ENCODE measurements around the gene APBB2. TPM values are rescaled to one million over a fixed set of nuclear protein-coding genes. Genes with fewer than 3 reads are reported as not detected.
"Not testable (repeated sequence)": the region's sequence is repeated elsewhere in the genome, so short reads cannot be mapped to it uniquely, and the experiment has no call there.

Gene APBB2
- polyA plus RNA-seq, 3 donors from 2014 or later: not detected

DNA sequence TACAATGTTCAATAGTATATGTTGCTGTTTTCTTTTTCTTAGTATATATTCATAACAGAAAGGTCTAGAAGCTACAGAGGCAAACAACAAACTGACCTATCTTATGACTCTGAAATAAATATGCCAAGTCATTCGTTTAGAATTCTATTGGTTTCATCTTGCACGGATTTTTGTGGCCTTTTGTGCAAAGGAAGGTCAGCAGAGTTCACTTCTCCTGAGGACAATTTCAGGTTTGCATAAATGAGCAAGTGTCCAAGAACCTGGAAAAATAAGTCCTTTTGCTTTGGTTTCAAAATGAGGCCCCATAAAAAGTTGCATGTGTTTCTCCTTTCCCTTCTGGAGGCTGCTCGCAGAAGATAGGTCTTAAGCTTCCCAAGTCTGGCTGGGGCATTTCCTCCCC is 156.9 kb downstream of the APBB2 start:
- Mint-ChIP-seq H3K9me3 (peaks cover 0 to 20% (median 0%) of the 10 kb centered on the region in 6 donors), H3K4me1 (no peaks in the 10 kb centered on the region), H3K27me3 (ENCODE audit: low read depth in 3 of 3) (peaks cover 0 to 2% (median 0%) of the 10 kb centered on the region in 3 donors), H3K36me3 (no peaks in the 10 kb centered on the region), H3K4me3 (no peak overlapping the region), H3K27ac (no peak overlapping the region)
- no peak for DNase-seq

DNA sequence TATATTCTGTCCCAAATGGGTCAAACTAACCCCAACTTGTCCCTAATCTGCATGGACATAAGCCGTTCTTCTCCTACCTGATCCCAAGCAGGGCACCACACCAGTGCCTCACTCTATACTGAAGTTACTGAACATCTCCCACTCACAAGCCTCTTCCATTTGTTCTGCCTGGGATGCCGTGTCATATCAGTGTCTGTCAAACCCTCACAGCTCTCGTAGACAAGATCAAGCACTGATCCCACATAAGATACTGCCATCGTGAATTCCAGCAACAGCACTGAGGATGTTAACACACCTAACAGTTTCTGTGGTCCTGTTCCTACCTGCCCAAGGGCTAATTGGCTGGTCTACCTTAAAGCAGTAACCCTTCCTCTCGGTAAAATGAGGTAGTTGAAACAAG is 162.1 kb downstream of the APBB2 start:
- no peaks in the 10 kb centered on the region for H3K4me1 Mint-ChIP-seq
- peaks cover 0 to 19% (median 2%) of the 10 kb centered on the region in 6 donors for H3K9me3 Mint-ChIP-seq
- H3K27ac Mint-ChIP-seq: no peak overlapping the region
- DNase-seq: no peak
- no peaks in the 10 kb centered on the region for H3K36me3 Mint-ChIP-seq
- no peak overlapping the region for H3K4me3 Mint-ChIP-seq
- peaks cover 0 to 1% (median 0%) of the 10 kb centered on the region in 3 donors for H3K27me3 Mint-ChIP-seq (ENCODE audit: low read depth in 3 of 3)

DNA sequence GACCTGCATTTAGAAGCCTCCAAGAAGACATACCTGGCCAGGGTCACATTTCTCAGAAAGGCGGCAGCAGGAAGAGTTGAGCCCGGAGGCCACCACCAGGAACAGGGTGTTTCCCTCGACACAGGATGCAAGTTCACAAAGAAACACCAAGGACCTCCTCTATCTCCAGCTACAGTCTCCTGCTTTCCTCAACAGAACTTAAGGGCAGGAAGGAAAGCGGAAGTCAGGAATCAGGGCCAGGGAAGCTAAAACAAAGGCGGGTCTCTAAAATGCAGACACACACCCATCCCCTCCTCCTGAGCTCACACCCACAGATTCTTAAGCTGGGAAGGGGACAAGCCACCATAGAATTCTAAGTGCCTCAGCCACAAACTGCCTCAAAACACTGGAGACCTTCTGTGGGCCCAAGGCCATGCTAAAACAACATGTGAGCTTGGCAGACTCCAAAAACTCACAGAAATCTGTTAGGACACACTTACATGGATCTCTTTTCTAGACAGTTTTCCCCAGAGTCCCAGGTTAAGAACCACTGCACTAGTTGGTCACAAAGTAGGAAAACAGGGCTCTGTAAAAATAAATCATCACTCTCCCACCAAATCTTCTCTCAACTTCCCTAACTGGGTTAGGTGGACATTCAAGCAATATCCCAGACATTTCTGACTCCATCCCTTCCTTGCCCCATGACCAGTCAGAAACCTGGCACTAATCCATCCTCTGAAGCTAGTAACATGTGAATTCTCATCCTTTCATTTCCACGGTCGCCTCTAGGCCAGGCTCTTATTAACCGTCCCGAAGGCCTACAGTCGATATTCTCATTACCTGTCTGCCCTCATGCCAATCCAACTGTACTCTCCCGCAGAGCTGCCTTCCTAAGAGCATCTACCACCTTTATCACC is 163.2 kb downstream of the APBB2 start:
- H3K9me3 Mint-ChIP-seq: peaks cover 0 to 19% (median 2%) of the 10 kb centered on the region in 6 donors
- H3K36me3 Mint-ChIP-seq: no peaks in the 10 kb centered on the region
- no peak overlapping the region for H3K4me3 Mint-ChIP-seq
- no peak overlapping the region for H3K27ac Mint-ChIP-seq
- H3K4me1 Mint-ChIP-seq: no peaks in the 10 kb centered on the region
- H3K27me3 Mint-ChIP-seq (ENCODE audit: low read depth in 3 of 3): peaks cover 0 to 1% (median 0%) of the 10 kb centered on the region in 3 donors
- DNase-seq: no peak

DNA sequence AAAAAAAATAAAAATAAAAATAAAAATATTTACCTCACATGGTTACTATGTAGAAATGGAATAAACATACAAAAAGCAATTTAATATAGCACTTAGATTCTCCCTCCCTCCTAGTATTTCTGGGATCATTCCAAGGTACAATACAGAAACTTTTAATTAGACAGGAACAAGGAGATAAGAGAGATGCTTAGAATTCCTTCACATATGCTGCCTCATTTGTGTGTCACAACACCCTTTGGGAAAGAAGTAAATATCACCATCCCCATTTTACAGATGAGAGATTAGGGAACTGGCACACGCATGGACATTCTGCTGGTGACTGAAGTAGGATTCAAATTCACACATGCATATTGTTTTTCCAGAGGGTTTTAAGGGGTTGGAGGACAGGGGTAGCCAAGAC is 164.2 kb downstream of the APBB2 start:
- Mint-ChIP-seq H3K27me3 (ENCODE audit: low read depth in 3 of 3) (peaks cover 0 to 1% (median 0%) of the 10 kb centered on the region in 3 donors), H3K4me1 (no peaks in the 10 kb centered on the region), H3K27ac (no peak overlapping the region), H3K4me3 (no peak overlapping the region), H3K36me3 (no peaks in the 10 kb centered on the region), H3K9me3 (peaks cover 0 to 16% (median 3%) of the 10 kb centered on the region in 6 donors)
- DNase-seq: no peak

- not testable (repeated sequence) for H3K27ac Mint-ChIP-seq; H3K4me3 Mint-ChIP-seq; H3K27me3 Mint-ChIP-seq (ENCODE audit: low read depth in 3 of 3); H3K36me3 Mint-ChIP-seq; H3K4me1 Mint-ChIP-seq; DNase-seq
- H3K9me3 Mint-ChIP-seq: peaks cover 0 to 14% (median 6%) of the 10 kb centered on the region in 6 donors
Observed at GRCh38 chr4:41049176-41049575, 165.2 kb downstream of the APBB2 start.

GRCh38 chr4:41044791-41045190 is 169.6 kb downstream of the APBB2 start:
- Mint-ChIP-seq H3K4me3 (no peak overlapping the region), H3K27ac (no peak overlapping the region), H3K36me3 (no peaks in the 10 kb centered on the region), H3K9me3 (peaks cover 0 to 11% (median 6%) of the 10 kb centered on the region in 6 donors), H3K4me1 (no peaks in the 10 kb centered on the region), H3K27me3 (ENCODE audit: low read depth in 3 of 3) (peaks cover 0 to 4% (median 0%) of the 10 kb centered on the region in 3 donors)
- DNase-seq: no peak

DNA sequence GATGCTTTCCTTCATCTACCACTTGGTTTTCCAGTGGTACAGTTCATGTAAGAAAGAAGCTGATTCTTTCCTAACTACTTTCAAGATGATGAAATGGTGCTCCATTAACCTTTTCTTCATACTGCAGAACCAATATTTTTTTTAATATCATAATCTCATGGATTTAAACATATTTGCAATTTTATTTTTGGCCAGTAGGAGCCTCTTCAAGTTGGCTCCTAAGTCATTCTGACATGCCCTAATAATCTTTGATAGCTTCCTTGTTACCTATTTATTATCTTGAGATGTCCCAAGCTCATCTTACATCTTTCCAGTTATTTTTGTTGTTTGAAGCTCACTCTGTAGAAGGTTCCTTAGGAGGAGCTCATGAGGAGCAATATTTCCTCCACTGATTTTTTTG is 170.2 kb downstream of the APBB2 start:
- Mint-ChIP-seq H3K27ac (no peak overlapping the region), H3K4me1 (no peaks in the 10 kb centered on the region), H3K4me3 (no peak overlapping the region), H3K9me3 (peaks cover 0 to 11% (median 6%) of the 10 kb centered on the region in 6 donors), H3K36me3 (no peaks in the 10 kb centered on the region), H3K27me3 (ENCODE audit: low read depth in 3 of 3) (peaks cover 0 to 4% (median 0%) of the 10 kb centered on the region in 3 donors)
- no peak for DNase-seq

DNA sequence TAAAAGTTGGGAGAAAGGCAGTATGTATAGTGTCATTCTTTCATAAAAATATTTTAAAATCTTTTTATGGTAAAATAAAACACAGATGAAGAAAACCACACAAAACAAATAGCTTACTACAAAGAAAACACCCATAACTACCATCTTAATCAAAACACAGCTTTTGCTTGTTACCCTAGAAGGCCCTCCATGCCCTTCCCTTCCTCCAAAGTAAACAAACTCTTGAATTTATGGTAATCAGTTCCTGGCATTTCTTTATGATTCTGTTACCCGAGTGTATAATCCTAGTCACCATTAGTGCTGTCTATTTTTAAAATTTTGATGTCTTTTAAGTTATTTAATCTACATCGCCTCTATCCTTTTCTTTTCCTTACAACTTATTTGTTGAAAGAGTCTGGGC is 170.9 kb downstream of the APBB2 start:
- peaks cover 0 to 12% (median 6%) of the 10 kb centered on the region in 6 donors for H3K9me3 Mint-ChIP-seq
- H3K27me3 Mint-ChIP-seq (ENCODE audit: low read depth in 3 of 3): peaks cover 0 to 4% (median 0%) of the 10 kb centered on the region in 3 donors
- H3K27ac Mint-ChIP-seq: no peak overlapping the region
- no peak overlapping the region for H3K4me3 Mint-ChIP-seq
- no peaks in the 10 kb centered on the region for H3K4me1 Mint-ChIP-seq
- no peak for DNase-seq
- H3K36me3 Mint-ChIP-seq: no peaks in the 10 kb centered on the region

DNA sequence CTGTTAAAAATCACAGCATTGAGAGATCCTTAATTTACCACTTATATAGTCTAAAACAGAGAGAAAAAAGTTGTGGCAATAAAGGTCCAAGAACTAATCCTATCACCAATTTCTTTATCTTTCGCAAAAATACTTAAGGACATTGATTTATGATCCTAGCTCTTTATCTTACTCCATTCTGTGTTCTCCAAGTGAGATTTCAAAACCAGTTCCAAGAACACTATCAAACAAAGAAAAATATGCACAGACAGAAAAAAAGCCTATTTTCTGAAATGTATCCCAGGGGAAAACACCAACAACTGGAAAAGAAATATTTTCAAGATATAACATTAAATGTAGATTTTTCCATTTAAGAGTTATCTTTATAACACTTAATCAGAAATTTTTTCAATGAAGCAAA is 172.8 kb downstream of the APBB2 start:
- no peak for DNase-seq
- H3K4me3 Mint-ChIP-seq: no peak overlapping the region
- no peak overlapping the region for H3K27ac Mint-ChIP-seq
- H3K9me3 Mint-ChIP-seq: peaks cover 0 to 13% (median 6%) of the 10 kb centered on the region in 6 donors
- H3K4me1 Mint-ChIP-seq: no peaks in the 10 kb centered on the region
- peaks cover 0 to 4% (median 0%) of the 10 kb centered on the region in 3 donors for H3K27me3 Mint-ChIP-seq (ENCODE audit: low read depth in 3 of 3)
- no peaks in the 10 kb centered on the region for H3K36me3 Mint-ChIP-seq

GRCh38 chr4:41039317-41039716 is 175.0 kb downstream of the APBB2 start:
- peaks cover 0 to 5% (median 1%) of the 10 kb centered on the region in 6 donors for H3K9me3 Mint-ChIP-seq
- no peak overlapping the region for H3K4me3 Mint-ChIP-seq
- no peaks in the 10 kb centered on the region for H3K4me1 Mint-ChIP-seq
- H3K27ac Mint-ChIP-seq: no peak overlapping the region
- peaks cover 0 to 4% (median 0%) of the 10 kb centered on the region in 3 donors for H3K27me3 Mint-ChIP-seq (ENCODE audit: low read depth in 3 of 3)
- no peaks in the 10 kb centered on the region for H3K36me3 Mint-ChIP-seq
- DNase-seq: no peak

- peaks cover 0 to 4% (median 0%) of the 10 kb centered on the region in 3 donors for H3K27me3 Mint-ChIP-seq (ENCODE audit: low read depth in 3 of 3)
- H3K4me1 Mint-ChIP-seq: no peaks in the 10 kb centered on the region
- no peaks in the 10 kb centered on the region for H3K36me3 Mint-ChIP-seq
- no peak for DNase-seq
- H3K4me3 Mint-ChIP-seq: no peak overlapping the region
- H3K9me3 Mint-ChIP-seq: peaks cover 0 to 5% (median under 1%) of the 10 kb centered on the region in 6 donors
- no peak overlapping the region for H3K27ac Mint-ChIP-seq
Observed at GRCh38 chr4:41038304-41038703, 176.0 kb downstream of the APBB2 start.

DNA sequence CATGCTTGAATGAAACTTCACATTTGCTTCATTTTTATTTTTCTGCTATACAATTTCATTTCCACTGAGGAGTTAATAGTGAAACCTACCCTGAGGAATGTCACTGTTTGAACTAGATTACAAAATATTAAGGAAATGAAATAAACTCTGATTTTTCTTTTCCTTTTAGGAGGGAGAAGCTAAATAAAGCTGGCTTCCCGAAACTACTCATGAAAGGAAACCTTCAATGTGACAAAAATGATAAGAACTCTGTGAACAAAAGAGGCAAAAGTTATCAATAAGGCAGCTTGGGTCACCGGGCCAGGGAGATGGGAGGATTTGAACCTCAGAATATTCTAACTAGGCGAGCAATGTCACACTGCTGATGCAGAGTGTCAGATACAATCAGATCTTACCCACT is 185.2 kb downstream of the APBB2 start:
- Mint-ChIP-seq H3K36me3 (peaks cover 0 to 4% (median 0%) of the 10 kb centered on the region in 3 donors), H3K27ac (no peak overlapping the region), H3K27me3 (ENCODE audit: low read depth in 3 of 3) (peaks cover 0 to 3% (median 0%) of the 10 kb centered on the region in 3 donors), H3K4me1 (no peaks in the 10 kb centered on the region), H3K4me3 (no peak overlapping the region), H3K9me3 (peaks cover 5 to 26% (median 14%) of the 10 kb centered on the region in 6 donors)
- DNase-seq: no peak

- Mint-ChIP-seq H3K36me3 (peaks cover 0 to 4% (median 0%) of the 10 kb centered on the region in 3 donors), H3K27me3 (ENCODE audit: low read depth in 3 of 3) (peaks cover 0 to 3% (median 0%) of the 10 kb centered on the region in 3 donors), H3K9me3 (peaks cover 5 to 31% (median 17%) of the 10 kb centered on the region in 6 donors), H3K4me1 (no peaks in the 10 kb centered on the region), H3K4me3 (no peak overlapping the region), H3K27ac (no peak overlapping the region)
- no peak for DNase-seq
Observed at GRCh38 chr4:41028392-41029076, 185.8 kb downstream of the APBB2 start.

DNA sequence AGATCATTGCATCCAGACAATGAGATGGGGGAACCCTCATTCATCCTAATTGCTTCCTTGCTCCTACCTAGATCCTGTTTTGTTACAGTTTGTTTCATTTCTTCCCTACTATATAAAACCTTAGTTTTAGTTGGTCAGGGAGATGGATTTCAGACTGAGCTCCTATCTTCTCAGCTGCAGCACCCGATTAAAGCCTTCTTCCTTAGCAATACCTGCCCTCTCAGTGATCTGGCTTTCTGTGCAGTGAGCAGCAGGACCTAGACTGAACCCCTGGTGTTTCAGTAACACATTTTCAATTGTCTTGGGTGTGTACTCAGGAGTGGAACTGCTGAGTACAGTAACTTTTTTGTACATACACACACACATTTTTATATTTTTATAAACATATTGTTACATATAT is 187.4 kb downstream of the APBB2 start:
- no peak overlapping the region for H3K27ac Mint-ChIP-seq
- no peak for DNase-seq
- H3K9me3 Mint-ChIP-seq: peaks cover 10 to 37% (median 20%) of the 10 kb centered on the region in 6 donors
- H3K36me3 Mint-ChIP-seq: peaks cover 0 to 4% (median 0%) of the 10 kb centered on the region in 3 donors
- peaks cover 0 to 3% (median 0%) of the 10 kb centered on the region in 3 donors for H3K27me3 Mint-ChIP-seq (ENCODE audit: low read depth in 3 of 3)
- no peak overlapping the region for H3K4me3 Mint-ChIP-seq
- no peaks in the 10 kb centered on the region for H3K4me1 Mint-ChIP-seq
